ENCODE data around the gene KIFC1.

- no peak for TF ChIP-seq CTCF (IDR thresholded peaks at IDR 0.05)
- no peak for TF ChIP-seq POLR2A (IDR thresholded peaks at IDR 0.05)
These were observed 32.3 kb upstream of the KIFC1 start for GRCh38 chr6:33359331-33359730.
